Prostate gland (tissue), 2 donors: ENCODE results near the gene IRF2BP1. TPM values are rescaled to one million over a fixed set of nuclear protein-coding genes. Genes with fewer than 3 reads are reported as not detected.

ENCODE experiments used
- DNase-seq: peaks from one replicate; pipeline ENCODE4 v3.0.0-alpha.2; 2019; ENCODE audit warnings: low spot score
- H3K27ac ChIP-seq, 2 donors: fragments of 200-600 bp; sonication (generic); 2 replicates each; pipeline ENCODE4 v1.5.1; 2017 to 2019
- H3K27me3 ChIP-seq: fragments of 200-600 bp; sonication (generic); replicated peaks from 2 replicates; pipeline ENCODE4 v1.5.1; 2019; ENCODE audit not compliant: insufficient read depth
- H3K36me3 ChIP-seq, 2 donors: fragments of 200-600 bp; sonication (generic); 1 replicate in 1 of 2; 2 replicates in 1 of 2; pipeline versions ENCODE4 v1.5.1 to v1.8.1; 2017 to 2019
- H3K4me1 ChIP-seq: fragments of 200-600 bp; sonication (generic); replicated peaks from 2 replicates; pipeline ENCODE4 v1.5.1; 2019
- H3K4me3 ChIP-seq, 2 donors: fragments of 200-600 bp; sonication (generic); 2 replicates each; pipeline ENCODE4 v1.5.1; 2017 to 2019
- H3K9me3 ChIP-seq: fragments of 200-600 bp; sonication (generic); 2 replicates; pipeline ENCODE4 v1.5.1; 2017
- CTCF ChIP-seq, 4 experiments: fragments of 200-600 bp in 2 of 4; fragments of 450-650 bp in 2 of 4; sonication (generic) in 2 of 4; IDR thresholded peaks; 1 replicate in 3 of 4; 2 replicates in 1 of 4; pipeline ENCODE4 v1.5.1; 2016 to 2019; ENCODE audit warnings: antibody characterized with exemption in 4 of 4, mild to moderate bottlenecking in 2 of 4, moderate library complexity in 2 of 4
- POLR2A ChIP-seq: fragments of 450-650 bp; IDR thresholded peaks from one replicate; pipeline ENCODE4 v1.6.1; 2016; ENCODE audit warnings: antibody characterized with exemption, mild to moderate bottlenecking
- POLR2AphosphoS5 ChIP-seq: sonication (generic); formaldehyde crosslinking; IDR thresholded peaks from one replicate; pipeline ENCODE4 v1.6.1; 2017; ENCODE audit warnings: antibody characterized with exemption
- WGBS: methylation state at CpG from one replicate; pipeline ENCODE4 v1.1.5; 2018; 5-methylcytosine and 5-hydroxymethylcytosine counted together
- intact Hi-C: fragments of 100-400 bp; cut with DNase I; formaldehyde crosslinking; loops from one replicate; pipeline ENCODE4 v1.14.2; 2022
- total RNA-seq, 2 donors: library from RNA; depleted of rRNA; stranded (reverse); fragments of >200 nt; gene quantifications; one replicate each; pipeline ENCODE4 v1.1.0, GENCODE V29; 2016

Gene IRF2BP1
- total RNA-seq, 2 donors from 2014 or later: 55.5 to 63.0 TPM

GRCh38 chr19:45920458-45920857 is 34.5 kb upstream of the IRF2BP1 start:
- H3K4me1 ChIP-seq: no peaks in the 10 kb centered on the region
- DNase-seq: no peak
- no peak overlapping the region for H3K27ac ChIP-seq
- TF ChIP-seq POLR2A (no peak), CTCF (IDR thresholded peaks at IDR 0.05) (no peak), POLR2AphosphoS5 (no peak)
- intact Hi-C loops: no loop called here
- 62% methylated on average over 8 of the region's 8 CpGs for WGBS
- no peak overlapping the region for H3K4me3 ChIP-seq
- H3K36me3 ChIP-seq: no peaks in the 10 kb centered on the region
- H3K9me3 ChIP-seq: no peaks in the 10 kb centered on the region
- H3K27me3 ChIP-seq: no peaks in the 10 kb centered on the region

GRCh38 chr19:45919678-45920077 is 33.7 kb upstream of the IRF2BP1 start:
- Histone ChIP-seq H3K27me3 (no peaks in the 10 kb centered on the region), H3K36me3 (no peaks in the 10 kb centered on the region), H3K4me3 (no peak overlapping the region), H3K9me3 (no peaks in the 10 kb centered on the region), H3K27ac (no peak overlapping the region), H3K4me1 (no peaks in the 10 kb centered on the region)
- TF ChIP-seq POLR2AphosphoS5 (no peak), CTCF (IDR thresholded peaks at IDR 0.05) (no peak), POLR2A (no peak)
- DNase-seq: no peak
- intact Hi-C loops: no loop called here
- WGBS: 57% methylated on average over 7 of the region's 7 CpGs

- H3K27me3 ChIP-seq: no peaks in the 10 kb centered on the region
- 68% methylated on average over 4 of the region's 4 CpGs for WGBS
- H3K9me3 ChIP-seq: no peaks in the 10 kb centered on the region
- no peak for DNase-seq
- TF ChIP-seq POLR2A (no peak), CTCF (IDR thresholded peaks at IDR 0.05) (no peak), POLR2AphosphoS5 (no peak)
- no peaks in the 10 kb centered on the region for H3K36me3 ChIP-seq
- no peak overlapping the region for H3K4me3 ChIP-seq
- intact Hi-C loops: no loop called here
- no peak overlapping the region for H3K27ac ChIP-seq
- no peaks in the 10 kb centered on the region for H3K4me1 ChIP-seq
Measured at GRCh38 chr19:45918721-45919120, 32.8 kb upstream of the IRF2BP1 start.

- Histone ChIP-seq H3K4me1 (no peaks in the 10 kb centered on the region), H3K27ac (no peak overlapping the region), H3K4me3 (no peak overlapping the region), H3K27me3 (no peaks in the 10 kb centered on the region), H3K36me3 (no peaks in the 10 kb centered on the region), H3K9me3 (no peaks in the 10 kb centered on the region)
- no peak for TF ChIP-seq CTCF (IDR thresholded peaks at IDR 0.05)
- TF ChIP-seq POLR2A: no peak
- no peak for TF ChIP-seq POLR2AphosphoS5
- intact Hi-C loops: no loop called here
- DNase-seq: no peak
- 42% methylated on average over 4 of the region's 4 CpGs for WGBS
Measured at GRCh38 chr19:45917421-45918091, 31.6 kb upstream of the IRF2BP1 start.
